ENCODE data around the gene MYO5B. TPM values are rescaled to one million over a fixed set of nuclear protein-coding genes. Genes with fewer than 3 reads are reported as not detected.

MYO5B gene
- total RNA-seq, 4 donors from 2014 or later, result 6.3 to 35.2 (median 10.2) TPM

DNA sequence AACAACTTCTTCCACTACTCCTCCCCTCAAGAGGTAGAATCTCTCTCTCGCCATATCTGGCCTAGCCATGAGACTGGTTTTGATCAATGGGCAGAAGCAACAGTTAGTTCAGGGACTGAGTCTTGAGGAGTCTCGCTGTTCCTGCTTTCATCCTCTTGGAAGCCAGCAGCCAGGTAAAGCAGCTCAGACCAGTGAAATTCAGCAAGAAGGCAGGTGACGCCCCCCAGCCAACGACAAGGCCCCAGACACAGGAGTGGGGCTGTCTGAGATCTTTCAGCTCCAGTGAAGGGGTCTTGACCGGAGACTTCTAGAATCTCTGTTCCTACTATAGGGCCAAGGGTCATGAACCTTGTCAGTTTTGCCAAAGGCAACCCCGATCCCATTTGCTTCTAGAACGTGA lies 341.9 kb downstream of the MYO5B start:
- Histone ChIP-seq H3K9me3 (no peaks in the 10 kb centered on the region), H3K27me3 (peaks cover 0 to 6% of the 10 kb centered on the region in 2 donors), H3K36me3 (no peaks in the 10 kb centered on the region), H3K4me1 (peaks cover 0 to 5% (median 0%) of the 10 kb centered on the region in 4 donors), H3K4me3 (no peak overlapping the region), H3K27ac (no peak overlapping the region)
- no peak for DNase-seq (ENCODE audit: low spot score in 2 of 2)
- TF ChIP-seq, protein P1, sequence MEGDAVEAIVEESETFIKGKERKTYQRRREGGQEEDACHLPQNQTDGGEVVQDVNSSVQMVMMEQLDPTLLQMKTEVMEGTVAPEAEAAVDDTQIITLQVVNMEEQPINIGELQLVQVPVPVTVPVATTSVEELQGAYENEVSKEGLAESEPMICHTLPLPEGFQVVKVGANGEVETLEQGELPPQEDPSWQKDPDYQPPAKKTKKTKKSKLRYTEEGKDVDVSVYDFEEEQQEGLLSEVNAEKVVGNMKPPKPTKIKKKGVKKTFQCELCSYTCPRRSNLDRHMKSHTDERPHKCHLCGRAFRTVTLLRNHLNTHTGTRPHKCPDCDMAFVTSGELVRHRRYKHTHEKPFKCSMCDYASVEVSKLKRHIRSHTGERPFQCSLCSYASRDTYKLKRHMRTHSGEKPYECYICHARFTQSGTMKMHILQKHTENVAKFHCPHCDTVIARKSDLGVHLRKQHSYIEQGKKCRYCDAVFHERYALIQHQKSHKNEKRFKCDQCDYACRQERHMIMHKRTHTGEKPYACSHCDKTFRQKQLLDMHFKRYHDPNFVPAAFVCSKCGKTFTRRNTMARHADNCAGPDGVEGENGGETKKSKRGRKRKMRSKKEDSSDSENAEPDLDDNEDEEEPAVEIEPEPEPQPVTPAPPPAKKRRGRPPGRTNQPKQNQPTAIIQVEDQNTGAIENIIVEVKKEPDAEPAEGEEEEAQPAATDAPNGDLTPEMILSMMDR (IDR thresholded peaks at IDR 0.05), result no peak
- TF ChIP-seq EP300 (IDR thresholded peaks at IDR 0.05) (no peak), POLR2A (IDR thresholded peaks at IDR 0.05) (no peak)
- WGBS, 2 donors, result 80 to 83% methylated on average over 7 of the region's 7 CpGs

DNA sequence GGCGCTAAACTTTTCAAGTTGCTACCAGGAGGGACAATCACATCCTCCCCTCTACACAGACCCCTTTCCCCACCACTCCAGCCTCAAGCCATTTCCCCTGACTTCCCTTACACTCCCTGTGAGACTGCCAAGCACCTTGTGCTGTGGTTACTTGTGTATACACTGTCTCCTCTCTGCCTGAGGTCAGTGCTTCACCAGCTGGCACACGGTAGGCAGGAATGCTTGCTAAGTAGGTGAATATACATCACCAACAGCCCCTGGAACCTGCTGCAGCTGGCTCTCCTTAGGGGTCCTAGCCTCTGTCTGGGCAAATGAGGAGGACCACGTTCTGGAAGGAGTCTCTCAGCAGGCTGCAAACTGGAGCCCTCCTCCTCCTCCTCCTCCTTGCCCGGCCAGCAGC lies 343.3 kb downstream of the MYO5B start:
- Histone ChIP-seq H3K4me3 (no peak overlapping the region), H3K4me1 (peaks cover 0 to 9% (median 0%) of the 10 kb centered on the region in 4 donors), H3K9me3 (no peaks in the 10 kb centered on the region), H3K27me3 (peaks cover 0 to 6% of the 10 kb centered on the region in 2 donors), H3K27ac (no peak overlapping the region), H3K36me3 (no peaks in the 10 kb centered on the region)
- DNase-seq (ENCODE audit: low spot score in 2 of 2), result no peak
- 59 to 85% methylated on average over 3 to 4 of the region's 4 CpGs for WGBS, 2 donors
- TF ChIP-seq EP300 (IDR thresholded peaks at IDR 0.05) (no peak), POLR2A (IDR thresholded peaks at IDR 0.05) (no peak)
- TF ChIP-seq, protein P1 (IDR thresholded peaks at IDR 0.05), result no peak

DNA sequence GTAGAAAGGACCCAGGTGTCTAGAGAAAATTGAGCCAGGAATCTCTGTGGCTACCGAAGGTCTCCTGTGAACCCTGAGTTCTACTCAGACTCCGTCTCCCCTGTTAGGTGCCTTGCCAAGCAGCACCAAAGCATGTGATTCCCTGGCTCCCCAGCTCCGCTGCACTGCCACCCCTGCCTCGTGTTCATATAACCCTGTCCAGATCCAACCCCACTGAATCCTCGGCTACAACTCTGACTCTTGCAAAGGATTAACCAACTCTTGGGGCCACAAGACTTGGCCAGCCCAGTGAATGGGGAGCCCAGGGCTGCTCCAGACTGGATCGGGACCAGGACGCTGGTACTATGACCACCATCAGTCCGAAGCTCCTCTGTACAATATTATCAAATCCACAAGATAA lies 344.3 kb downstream of the MYO5B start:
- no peak for DNase-seq (ENCODE audit: low spot score in 2 of 2)
- WGBS, 2 donors, result 93 to 94% methylated on average over 8 of the region's 8 CpGs
- peaks cover 0 to 19% (median 2%) of the 10 kb centered on the region in 4 donors for H3K4me1 ChIP-seq
- TF ChIP-seq, protein P1 (IDR thresholded peaks at IDR 0.05), result no peak
- no peak for TF ChIP-seq POLR2A (IDR thresholded peaks at IDR 0.05)
- TF ChIP-seq EP300 (IDR thresholded peaks at IDR 0.05), result no peak
- H3K27me3 ChIP-seq, result peaks cover 0 to 6% of the 10 kb centered on the region in 2 donors
- H3K36me3 ChIP-seq, result no peaks in the 10 kb centered on the region
- H3K27ac ChIP-seq, result no peak overlapping the region
- no peaks in the 10 kb centered on the region for H3K9me3 ChIP-seq
- H3K4me3 ChIP-seq, result no peak overlapping the region

DNA sequence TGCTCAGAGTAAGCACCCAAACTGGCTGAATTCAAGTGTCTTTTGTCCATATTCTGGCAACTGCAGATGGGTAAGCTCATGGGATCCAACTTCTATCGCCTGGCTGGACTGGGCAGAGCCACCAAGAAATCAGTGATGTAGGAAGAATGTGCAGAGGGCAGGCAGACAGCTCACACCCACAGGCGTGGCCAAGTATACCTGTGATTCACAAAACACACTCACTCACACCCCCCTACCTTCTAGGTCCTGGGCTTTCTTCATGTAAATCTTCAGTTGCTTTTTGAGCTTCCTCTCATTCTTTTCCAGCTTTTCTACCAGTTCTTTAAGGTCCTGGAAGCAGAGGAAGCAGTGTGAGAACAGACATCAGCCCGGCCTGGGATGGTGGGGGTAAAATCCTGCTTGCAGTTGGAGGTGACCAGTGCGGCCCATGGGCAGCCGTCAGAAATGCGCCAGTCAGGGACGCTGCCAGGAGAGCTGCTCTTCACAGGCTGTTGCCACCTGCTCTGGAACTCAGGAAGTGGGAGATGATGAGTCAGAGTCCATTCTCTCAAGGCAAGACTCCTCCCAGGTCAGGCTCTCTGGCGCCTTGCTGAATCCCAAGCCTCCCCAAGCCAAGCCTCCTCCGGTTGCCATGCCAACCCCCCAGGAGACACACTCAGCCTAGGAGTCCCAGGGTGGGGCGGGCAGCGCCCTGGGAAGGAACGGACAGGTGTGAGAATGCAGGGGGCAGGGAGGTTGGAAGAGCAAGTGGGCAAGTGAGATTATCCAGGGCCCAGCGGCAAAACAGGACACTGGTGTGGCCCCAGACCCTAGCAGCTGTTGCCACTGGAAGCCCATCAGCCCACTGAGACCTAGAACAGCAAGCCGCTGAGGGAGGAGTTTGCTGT lies 345.4 kb downstream of the MYO5B start:
- peak in 1 of 2 donors; percentile 4 for DNase-seq (ENCODE audit: low spot score in 2 of 2)
- Histone ChIP-seq H3K4me3 (no peak overlapping the region), H3K36me3 (no peaks in the 10 kb centered on the region), H3K9me3 (no peaks in the 10 kb centered on the region), H3K27me3 (peaks cover 0 to 6% of the 10 kb centered on the region in 2 donors), H3K27ac (no peak overlapping the region), H3K4me1 (peaks cover 0 to 19% (median 2%) of the 10 kb centered on the region in 4 donors)
- TF ChIP-seq EP300 (IDR thresholded peaks at IDR 0.05) (no peak), POLR2A (IDR thresholded peaks at IDR 0.05) (no peak)
- WGBS, 2 donors, result 44 to 53% methylated on average over 11 to 14 of the region's 14 CpGs

GRCh38 chr18:49848115-49848514 lies 346.8 kb downstream of the MYO5B start:
- WGBS, 2 donors, result 76 to 88% methylated on average over 4 of the region's 4 CpGs
- Histone ChIP-seq H3K36me3 (no peaks in the 10 kb centered on the region), H3K27ac (no peak overlapping the region), H3K27me3 (peaks cover 0 to 6% of the 10 kb centered on the region in 2 donors), H3K4me3 (no peak overlapping the region), H3K4me1 (peaks cover 0 to 19% (median 2%) of the 10 kb centered on the region in 4 donors), H3K9me3 (no peaks in the 10 kb centered on the region)
- TF ChIP-seq POLR2A (IDR thresholded peaks at IDR 0.05) (no peak), EP300 (IDR thresholded peaks at IDR 0.05) (no peak)
- TF ChIP-seq, protein P1 (IDR thresholded peaks at IDR 0.05), result no peak
- peak in 1 of 2 donors; percentile 3 for DNase-seq (ENCODE audit: low spot score in 2 of 2)
